PC-9 (cell line): ENCODE measurements around the gene CXCR3. TPM values are rescaled to one million over a fixed set of nuclear protein-coding genes. Genes with fewer than 3 reads are reported as not detected.

Experiments used
- BruUV-seq: library from RNA; stranded (reverse); fragments of 400-500 nt; replicated peaks from 2 replicates; lab custom pipeline; 2021; lab: Mats Ljungman, UMichigan
- CTCF ChIA-PET: fragments of 300-600 bp; sonication (Branson Sonifier 250); formaldehyde crosslinking; loops from one replicate; lab custom pipeline; 2022; ENCODE audit warnings: antibody characterized with exemption; lab: Charles Lee
- POLR2A ChIA-PET: fragments of 300-600 bp; sonication (Branson Sonifier 250); formaldehyde crosslinking; loops from one replicate; lab custom pipeline; 2022; ENCODE audit warnings: antibody characterized with exemption; ENCODE audit not compliant: unreplicated experiment; lab: Charles Lee
- DNase-seq, 2 experiments: peaks; one replicate each; pipeline versions ENCODE4 v3.0.0 to v3.0.0-alpha.2; 2015 to 2022; ENCODE audit warnings: mixed read lengths in 1 of 2
- H2AFZ ChIP-seq: fragments of 200-600 bp; sonication (generic); 2 replicates; pipeline ENCODE4 v1.8.1; 2017; ENCODE audit warnings: antibody characterized with exemption
- H3F3A ChIP-seq: fragments of 200-600 bp; sonication (generic); 2 replicates; pipeline ENCODE4 v1.8.1; 2017; ENCODE audit warnings: antibody characterized with exemption, mild to moderate bottlenecking, low read depth; ENCODE audit not compliant: insufficient read depth
- H3K27ac ChIP-seq: fragments of 200-600 bp; sonication (generic); 2 replicates; pipeline ENCODE4 v1.6.1; 2016; ENCODE audit warnings: mixed run types
- H3K27me3 ChIP-seq: fragments of 200-600 bp; sonication (generic); 2 replicates; pipeline ENCODE4 v1.6.1; 2016; ENCODE audit warnings: low read depth, mixed run types; ENCODE audit not compliant: insufficient read depth
- H3K36me3 ChIP-seq: fragments of 200-600 bp; sonication (generic); 2 replicates; pipeline ENCODE4 v1.6.1; 2016; ENCODE audit warnings: low read depth, mixed run types
- H3K4me1 ChIP-seq: fragments of 200-600 bp; sonication (generic); replicated peaks from 2 replicates; pipeline ENCODE4 v1.6.1; 2016; ENCODE audit warnings: mixed run types; ENCODE audit not compliant: insufficient read depth
- H3K4me2 ChIP-seq: fragments of 200-600 bp; sonication (generic); 2 replicates; pipeline ENCODE4 v1.6.1; 2017; ENCODE audit warnings: mixed run types
- H3K4me3 ChIP-seq: fragments of 200-600 bp; sonication (generic); 2 replicates; pipeline ENCODE4 v1.6.1; 2016; ENCODE audit warnings: mixed run types
- H3K79me2 ChIP-seq: fragments of 200-600 bp; sonication (generic); 2 replicates; pipeline ENCODE4 v1.6.1; 2017; ENCODE audit warnings: low read depth, mixed run types
- H3K9me2 ChIP-seq: fragments of 200-600 bp; sonication (generic); 2 replicates; pipeline ENCODE4 v1.8.1; 2017; ENCODE audit warnings: mild to moderate bottlenecking; ENCODE audit not compliant: insufficient read depth
- H3K9me3 ChIP-seq: fragments of 200-600 bp; sonication (generic); 2 replicates; pipeline ENCODE4 v1.8.1; 2016; ENCODE audit warnings: low read depth; ENCODE audit not compliant: insufficient read depth
- H4K20me1 ChIP-seq: fragments of 200-600 bp; sonication (generic); 2 replicates; pipeline ENCODE4 v1.8.1; 2017; ENCODE audit not compliant: insufficient read depth
- EZH2 ChIP-seq: fragments of 200-600 bp; sonication (generic); IDR thresholded peaks from 2 replicates; pipeline ENCODE4 v1.8.0; 2017; ENCODE audit warnings: antibody characterized with exemption, low read depth
- intact Hi-C: fragments of 100-400 bp; cut with micrococcal nuclease; formaldehyde crosslinking; loops from one replicate; pipeline ENCODE4 v1.10.0; 2022; ENCODE audit not compliant: unreplicated experiment
- total RNA-seq: library from RNA; stranded (reverse); gene quantifications from 2 replicates; pipeline ENCODE4 v1.2.3, GENCODE V29; 2021
- TF ChIP-seq, protein P1 (sequence below): fragments of 200-600 bp; sonication (generic); conservative IDR thresholded peaks from 2 replicates; pipeline ENCODE4 v1.6.1; 2017; ENCODE audit warnings: mixed run types, antibody characterized with exemption, mild to moderate bottlenecking, moderate library complexity

Gene CXCR3
- total RNA-seq, 1 experiment from 2014 or later: not detected

DNA sequence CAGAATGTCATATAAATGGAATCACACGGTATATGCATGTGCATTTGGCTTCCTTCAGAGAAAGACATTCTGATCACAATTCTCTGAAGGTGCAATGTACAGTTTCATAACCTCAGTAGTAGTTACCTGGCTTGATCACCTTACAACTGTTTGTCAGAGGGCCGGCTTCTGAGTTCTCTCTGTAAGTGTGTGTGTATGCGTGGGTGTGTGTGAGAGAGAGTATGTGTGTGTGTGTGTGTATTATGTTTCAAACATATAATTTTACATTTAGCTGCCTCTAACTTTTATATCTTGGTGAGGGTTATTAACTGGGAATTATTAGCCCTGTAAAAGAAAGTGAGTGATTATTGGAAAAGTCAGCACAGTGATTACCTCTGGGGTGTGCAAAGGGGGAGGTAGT is 41.0 kb upstream of the CXCR3 start:
- ChIA-PET CTCF (no interaction called here), POLR2A (no interaction called here)
- Histone ChIP-seq H3K4me1 (no peaks in the 10 kb centered on the region), H3K9me3 (no peaks in the 10 kb centered on the region), H3K4me3 (no peak overlapping the region), H3K36me3 (no peaks in the 10 kb centered on the region), H4K20me1 (no peaks in the 10 kb centered on the region), H3K27me3 (peaks cover 17% of the 10 kb centered on the region), H3K27ac (no peak overlapping the region), H3F3A (no peaks in the 10 kb centered on the region), H2AFZ (no peak overlapping the region), H3K79me2 (no peaks in the 10 kb centered on the region), H3K9me2 (no peaks in the 10 kb centered on the region), H3K4me2 (no peak overlapping the region)
- intact Hi-C loops: no loop called here
- BruUV-seq: no TSS peak
- no peak for DNase-seq
- TF ChIP-seq, protein P1, sequence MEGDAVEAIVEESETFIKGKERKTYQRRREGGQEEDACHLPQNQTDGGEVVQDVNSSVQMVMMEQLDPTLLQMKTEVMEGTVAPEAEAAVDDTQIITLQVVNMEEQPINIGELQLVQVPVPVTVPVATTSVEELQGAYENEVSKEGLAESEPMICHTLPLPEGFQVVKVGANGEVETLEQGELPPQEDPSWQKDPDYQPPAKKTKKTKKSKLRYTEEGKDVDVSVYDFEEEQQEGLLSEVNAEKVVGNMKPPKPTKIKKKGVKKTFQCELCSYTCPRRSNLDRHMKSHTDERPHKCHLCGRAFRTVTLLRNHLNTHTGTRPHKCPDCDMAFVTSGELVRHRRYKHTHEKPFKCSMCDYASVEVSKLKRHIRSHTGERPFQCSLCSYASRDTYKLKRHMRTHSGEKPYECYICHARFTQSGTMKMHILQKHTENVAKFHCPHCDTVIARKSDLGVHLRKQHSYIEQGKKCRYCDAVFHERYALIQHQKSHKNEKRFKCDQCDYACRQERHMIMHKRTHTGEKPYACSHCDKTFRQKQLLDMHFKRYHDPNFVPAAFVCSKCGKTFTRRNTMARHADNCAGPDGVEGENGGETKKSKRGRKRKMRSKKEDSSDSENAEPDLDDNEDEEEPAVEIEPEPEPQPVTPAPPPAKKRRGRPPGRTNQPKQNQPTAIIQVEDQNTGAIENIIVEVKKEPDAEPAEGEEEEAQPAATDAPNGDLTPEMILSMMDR: no peak
- TF ChIP-seq EZH2: no peak

DNA sequence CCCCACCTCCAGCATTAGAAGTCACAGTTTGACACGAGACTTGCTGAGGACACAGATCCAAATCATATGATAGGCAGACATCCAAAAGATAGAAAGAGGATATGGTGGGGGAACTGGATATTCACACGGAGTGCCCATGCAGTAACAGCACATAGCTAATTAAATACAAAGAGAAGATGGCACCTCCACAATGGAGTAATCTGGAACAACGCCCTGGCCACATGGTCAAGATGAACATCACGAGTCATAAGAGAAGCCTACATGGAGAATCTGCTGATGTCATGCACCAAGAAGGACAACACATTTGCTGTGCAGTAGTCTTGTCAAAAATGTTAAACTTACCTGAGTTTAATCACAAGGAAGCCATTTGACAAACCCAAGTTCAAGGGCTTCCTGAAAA is 39.0 kb upstream of the CXCR3 start:
- Histone ChIP-seq H3K79me2 (no peaks in the 10 kb centered on the region), H3K4me2 (no peak overlapping the region), H2AFZ (no peak overlapping the region), H3K4me1 (no peaks in the 10 kb centered on the region), H3K9me2 (no peaks in the 10 kb centered on the region), H3K36me3 (no peaks in the 10 kb centered on the region), H3K27ac (no peak overlapping the region), H3K27me3 (peaks cover 17% of the 10 kb centered on the region), H3K4me3 (no peak overlapping the region), H3K9me3 (no peaks in the 10 kb centered on the region), H3F3A (no peaks in the 10 kb centered on the region), H4K20me1 (no peaks in the 10 kb centered on the region)
- TF ChIP-seq, protein P1: no peak
- TF ChIP-seq EZH2: no peak
- CTCF ChIA-PET: no interaction called here
- DNase-seq: no peak
- intact Hi-C loops: no loop called here
- no TSS peak for BruUV-seq
- POLR2A ChIA-PET: no interaction called here

DNA sequence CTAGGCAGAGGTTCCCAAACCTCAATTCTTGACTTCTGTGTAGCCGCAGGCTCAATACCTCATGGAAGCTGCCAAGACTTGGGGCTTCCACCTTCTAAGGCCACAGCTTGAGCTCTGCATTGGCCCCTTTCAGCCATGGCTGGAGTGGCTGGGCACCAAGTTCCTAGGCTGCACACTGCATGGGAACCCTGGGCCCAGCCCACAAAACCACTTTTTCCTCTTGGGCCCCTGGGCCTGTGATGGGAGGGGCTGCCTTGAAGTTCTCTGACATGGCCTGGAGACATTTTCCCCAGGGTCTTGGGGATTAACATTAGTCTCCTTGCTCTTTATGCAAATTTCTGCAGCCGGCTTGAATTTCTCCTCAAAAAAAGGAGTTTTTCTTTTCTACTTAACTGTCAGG is 35.0 kb upstream of the CXCR3 start:
- DNase-seq: no peak
- H3K4me1 ChIP-seq: no peaks in the 10 kb centered on the region
- BruUV-seq: no TSS peak
- no peaks in the 10 kb centered on the region for H3K9me3 ChIP-seq
- no peaks in the 10 kb centered on the region for H3K9me2 ChIP-seq
- no peak overlapping the region for H3K4me2 ChIP-seq
- no peaks in the 10 kb centered on the region for H3K79me2 ChIP-seq
- no peaks in the 10 kb centered on the region for H4K20me1 ChIP-seq
- H2AFZ ChIP-seq: no peak overlapping the region
- CTCF ChIA-PET: no interaction called here
- H3K36me3 ChIP-seq: no peaks in the 10 kb centered on the region
- intact Hi-C loops: loop anchor here (5.0 kb wide), 1 partner anchor 681 kb away; no protein-coding TSS in a partner anchor
- no peak overlapping the region for H3K4me3 ChIP-seq
- H3F3A ChIP-seq: no peaks in the 10 kb centered on the region
- TF ChIP-seq, protein P1: no peak
- TF ChIP-seq EZH2: no peak
- H3K27ac ChIP-seq: no peak overlapping the region
- peaks cover 8% of the 10 kb centered on the region for H3K27me3 ChIP-seq
- POLR2A ChIA-PET: no interaction called here
